ENCODE results near the gene KCND1. TPM values are rescaled to one million over a fixed set of nuclear protein-coding genes. Genes with fewer than 3 reads are reported as not detected.

KCND1 gene
- total RNA-seq, 1 donor from 2014 or later = 1.8 TPM

DNA sequence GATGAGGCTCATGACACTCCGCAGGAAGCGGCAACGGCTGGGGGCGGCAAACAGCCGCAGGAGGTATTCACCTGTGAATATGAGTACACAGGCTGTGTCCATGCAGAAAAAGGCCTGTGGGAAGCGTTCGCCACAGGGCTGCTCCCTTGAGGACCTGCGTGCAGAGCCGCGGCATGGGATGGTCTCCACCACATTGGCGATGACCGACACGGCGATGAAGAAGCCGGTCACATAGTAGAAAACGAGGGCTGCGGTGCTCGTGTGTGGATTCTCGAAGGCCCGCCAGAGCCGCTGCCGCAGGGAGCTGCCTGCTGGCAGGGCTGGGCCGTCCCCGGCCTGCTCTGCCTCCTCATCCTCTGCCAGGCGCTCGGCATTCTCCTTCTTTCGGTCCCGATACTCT is 2.2 kb downstream of the KCND1 start:
- CTCF ChIA-PET = no interaction called here
- Mint-ChIP-seq H3K27me3 (no peaks in the 10 kb centered on the region), H3K27ac (no peak overlapping the region), H3K9me3 (no peaks in the 10 kb centered on the region), H3K36me3 (ENCODE audit: low read depth) (peaks cover under 1% of the 10 kb centered on the region), H3K4me3 (no peak overlapping the region), H3K4me1 (peaks cover 13% of the 10 kb centered on the region)
- DNase-seq = no peak
- intact Hi-C loops (cut with micrococcal nuclease) = no loop called here
- TF ChIP-seq, protein P1, sequence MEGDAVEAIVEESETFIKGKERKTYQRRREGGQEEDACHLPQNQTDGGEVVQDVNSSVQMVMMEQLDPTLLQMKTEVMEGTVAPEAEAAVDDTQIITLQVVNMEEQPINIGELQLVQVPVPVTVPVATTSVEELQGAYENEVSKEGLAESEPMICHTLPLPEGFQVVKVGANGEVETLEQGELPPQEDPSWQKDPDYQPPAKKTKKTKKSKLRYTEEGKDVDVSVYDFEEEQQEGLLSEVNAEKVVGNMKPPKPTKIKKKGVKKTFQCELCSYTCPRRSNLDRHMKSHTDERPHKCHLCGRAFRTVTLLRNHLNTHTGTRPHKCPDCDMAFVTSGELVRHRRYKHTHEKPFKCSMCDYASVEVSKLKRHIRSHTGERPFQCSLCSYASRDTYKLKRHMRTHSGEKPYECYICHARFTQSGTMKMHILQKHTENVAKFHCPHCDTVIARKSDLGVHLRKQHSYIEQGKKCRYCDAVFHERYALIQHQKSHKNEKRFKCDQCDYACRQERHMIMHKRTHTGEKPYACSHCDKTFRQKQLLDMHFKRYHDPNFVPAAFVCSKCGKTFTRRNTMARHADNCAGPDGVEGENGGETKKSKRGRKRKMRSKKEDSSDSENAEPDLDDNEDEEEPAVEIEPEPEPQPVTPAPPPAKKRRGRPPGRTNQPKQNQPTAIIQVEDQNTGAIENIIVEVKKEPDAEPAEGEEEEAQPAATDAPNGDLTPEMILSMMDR (IDR thresholded peaks at IDR 0.05) = no peak
- POLR2A ChIA-PET = no interaction called here
- no peak for ATAC-seq (ENCODE audit: low read depth)

- no peak for ATAC-seq (ENCODE audit: low read depth)
- intact Hi-C loops (cut with micrococcal nuclease) = no loop called here
- no peak for DNase-seq
- CTCF ChIA-PET = no interaction called here
- Mint-ChIP-seq H3K27ac (no peak overlapping the region), H3K4me3 (no peak overlapping the region), H3K9me3 (no peaks in the 10 kb centered on the region), H3K36me3 (ENCODE audit: low read depth) (no peaks in the 10 kb centered on the region), H3K27me3 (no peaks in the 10 kb centered on the region), H3K4me1 (peaks cover 18% of the 10 kb centered on the region)
- POLR2A ChIA-PET = no interaction called here
- TF ChIP-seq, protein P1 (IDR thresholded peaks at IDR 0.05) = no peak
These were observed 3.3 kb downstream of the KCND1 start for GRCh38 chrX:48968377-48968776.

DNA sequence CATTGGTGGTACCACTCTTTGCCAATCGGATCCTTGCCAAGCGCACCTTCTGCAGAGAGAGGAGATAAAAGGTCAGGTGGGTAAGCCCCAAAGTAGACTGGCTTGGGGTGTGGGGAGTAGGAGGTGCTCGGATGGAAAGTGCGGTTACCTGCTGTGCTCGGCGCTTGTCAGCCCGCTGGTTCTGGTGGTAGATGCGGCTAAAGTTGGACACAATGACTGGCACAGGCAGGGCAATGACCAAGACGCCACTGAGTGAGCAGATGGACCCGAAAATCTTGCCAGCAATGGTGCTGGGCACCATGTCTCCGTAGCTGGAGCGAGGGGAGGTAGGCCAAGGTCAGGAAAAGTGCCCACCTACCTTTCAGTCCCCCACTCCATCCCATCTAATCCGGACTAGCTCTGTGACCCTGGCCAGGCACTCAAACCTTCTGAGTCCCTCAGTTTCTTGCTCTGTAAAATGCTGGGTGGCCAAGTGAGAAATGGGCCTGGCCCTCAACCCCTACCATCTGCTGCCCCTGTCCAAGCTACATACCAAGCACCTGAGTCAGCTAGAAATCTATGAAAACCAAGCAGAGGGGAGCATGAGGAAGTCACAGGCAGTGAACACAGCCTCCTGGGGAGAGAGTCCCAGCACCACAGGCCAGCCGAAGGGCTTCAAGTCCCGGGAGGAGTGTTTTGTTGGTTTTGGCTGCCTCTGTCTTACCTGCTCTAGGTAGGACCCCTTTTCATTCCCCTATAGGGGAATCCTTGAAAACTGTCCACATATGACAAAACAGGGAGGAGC is 4.7 kb downstream of the KCND1 start:
- TF ChIP-seq, protein P1 (IDR thresholded peaks at IDR 0.05) = no peak
- H3K36me3 Mint-ChIP-seq (ENCODE audit: low read depth) = no peaks in the 10 kb centered on the region
- CTCF ChIA-PET = no interaction called here
- H3K9me3 Mint-ChIP-seq = no peaks in the 10 kb centered on the region
- H3K4me3 Mint-ChIP-seq = no peak overlapping the region
- no peak for ATAC-seq (ENCODE audit: low read depth)
- POLR2A ChIA-PET = interaction anchor here (1.7 kb wide), 1 partner anchor 9 kb away, joined by 5 read pairs; the partner anchor contains the start of gene OTUD5
- peaks cover 19% of the 10 kb centered on the region for H3K4me1 Mint-ChIP-seq
- H3K27ac Mint-ChIP-seq = no peak overlapping the region
- intact Hi-C loops (cut with micrococcal nuclease) = no loop called here
- DNase-seq = no peak
- no peaks in the 10 kb centered on the region for H3K27me3 Mint-ChIP-seq

GRCh38 chrX:48965959-48966358 is 5.7 kb downstream of the KCND1 start:
- POLR2A ChIA-PET = interaction anchor here (0.8 to 1.7 kb wide), 2 partner anchors 8 to 36 kb away, joined by 4 to 5 read pairs; partner anchors contain the start of genes GRIPAP1 and OTUD5
- no peak overlapping the region for H3K27ac Mint-ChIP-seq
- no peaks in the 10 kb centered on the region for H3K36me3 Mint-ChIP-seq (ENCODE audit: low read depth)
- H3K9me3 Mint-ChIP-seq = no peaks in the 10 kb centered on the region
- DNase-seq = no peak
- CTCF ChIA-PET = no interaction called here
- H3K4me3 Mint-ChIP-seq = no peak overlapping the region
- H3K27me3 Mint-ChIP-seq = no peaks in the 10 kb centered on the region
- intact Hi-C loops (cut with micrococcal nuclease) = no loop called here
- H3K4me1 Mint-ChIP-seq = peaks cover 25% of the 10 kb centered on the region
- TF ChIP-seq, protein P1 (IDR thresholded peaks at IDR 0.05) = no peak
- no peak for ATAC-seq (ENCODE audit: low read depth)

GRCh38 chrX:48961585-48962091 is 10.0 kb downstream of the KCND1 start:
- intact Hi-C loops (cut with micrococcal nuclease) = no loop called here
- Mint-ChIP-seq H3K27ac (peak overlapping the region; percentile 68), H3K27me3 (no peaks in the 10 kb centered on the region), H3K4me1 (peaks cover 43% of the 10 kb centered on the region), H3K36me3 (ENCODE audit: low read depth) (peaks cover 4% of the 10 kb centered on the region), H3K4me3 (peak overlapping the region; percentile 58), H3K9me3 (no peaks in the 10 kb centered on the region)
- no peak for ATAC-seq (ENCODE audit: low read depth)
- ChIA-PET POLR2A (interaction anchor here (1.1 to 1.2 kb wide), 2 partner anchors 10 to 81 kb away, joined by 3 read pairs; partner anchors contain the start of gene KCND1), CTCF (interaction anchor here (1.0 kb wide), 1 partner anchor 11 kb away, joined by 3 read pairs; the partner anchor contains the start of gene KCND1)
- TF ChIP-seq, protein P1 (IDR thresholded peaks at IDR 0.05) = no peak
- no peak for DNase-seq
